H9 (cell line): ENCODE data around the gene RPS21. TPM values are rescaled to one million over a fixed set of nuclear protein-coding genes. Genes with fewer than 3 reads are reported as not detected.
A peak's percentile ranks its signal among the peaks of the same experiment; 100 is the strongest.

Experiments
- DNase-seq: peaks from one replicate; pipeline ENCODE4 v3.0.0-alpha.2; 2017
- H2AFZ ChIP-seq: one replicate; pipeline ENCODE4 v1.6.1; 2013; ENCODE audit warnings: mild to moderate bottlenecking, low read length, control low read depth, moderate library complexity
- H2AK5ac ChIP-seq: 2 replicates; pipeline ENCODE4 v1.6.1; 2013; ENCODE audit warnings: low read length, control low read depth, mixed read lengths; ENCODE audit not compliant: insufficient read length
- H2BK120ac ChIP-seq: one replicate; pipeline ENCODE4 v1.6.1; 2013; ENCODE audit warnings: low read depth, mild to moderate bottlenecking, low read length, control low read depth, inconsistent platforms; ENCODE audit not compliant: poor library complexity, severe bottlenecking
- H2BK12ac ChIP-seq: 2 replicates; pipeline ENCODE4 v1.6.1; 2013; ENCODE audit warnings: low read length, control low read depth, mixed read lengths, low read depth; ENCODE audit not compliant: insufficient read length
- H2BK15ac ChIP-seq: 2 replicates; pipeline ENCODE4 v1.6.1; 2013; ENCODE audit warnings: low read depth, low read length, control low read depth
- H2BK20ac ChIP-seq: one replicate; pipeline ENCODE4 v1.6.1; 2013; ENCODE audit warnings: low read depth, mild to moderate bottlenecking, low read length, control low read depth, inconsistent platforms; ENCODE audit not compliant: poor library complexity, severe bottlenecking
- H2BK5ac ChIP-seq: 2 replicates; pipeline ENCODE4 v1.6.1; 2013; ENCODE audit warnings: low read length, control low read depth, mixed read lengths; ENCODE audit not compliant: insufficient read length
- H3K14ac ChIP-seq: 2 replicates; pipeline ENCODE4 v1.6.1; 2013; ENCODE audit warnings: low read length, control low read depth; ENCODE audit not compliant: insufficient read depth
- H3K18ac ChIP-seq: 2 replicates; pipeline ENCODE4 v1.6.1; 2013; ENCODE audit warnings: low read depth, mild to moderate bottlenecking, mixed read lengths, low read length, control low read depth; ENCODE audit not compliant: insufficient read length
- H3K23ac ChIP-seq: 2 replicates; pipeline ENCODE4 v1.6.1; 2013; ENCODE audit warnings: low read length, control low read depth, mixed read lengths, low read depth; ENCODE audit not compliant: insufficient read length
- H3K23me2 ChIP-seq: 2 replicates; pipeline ENCODE4 v1.6.1; 2013; ENCODE audit warnings: low read depth, mild to moderate bottlenecking, mixed read lengths, low read length, control low read depth; ENCODE audit not compliant: insufficient read length, poor library complexity, severe bottlenecking
- H3K27ac ChIP-seq: 2 replicates; pipeline ENCODE4 v1.5.1; 2013; ENCODE audit warnings: low read length, control low read depth, mixed read lengths, low read depth; ENCODE audit not compliant: insufficient read length
- H3K27me3 ChIP-seq: 2 replicates; pipeline ENCODE4 v1.6.1; 2013; ENCODE audit warnings: low read length, control low read depth, inconsistent platforms; ENCODE audit not compliant: insufficient read depth
- H3K4ac ChIP-seq: 2 replicates; pipeline ENCODE4 v1.6.1; 2013; ENCODE audit warnings: low read depth, mild to moderate bottlenecking, control low read depth, inconsistent platforms, low read length, moderate library complexity
- H3K4me1 ChIP-seq: 2 replicates; pipeline ENCODE4 v1.6.1; 2013; ENCODE audit warnings: low read length, control low read depth, inconsistent platforms; ENCODE audit not compliant: insufficient read depth
- H3K4me2 ChIP-seq: 2 replicates; pipeline ENCODE4 v1.6.1; 2013; ENCODE audit warnings: low read length, control low read depth, mixed read lengths; ENCODE audit not compliant: insufficient read length, insufficient read depth
- H3K56ac ChIP-seq: 2 replicates; pipeline ENCODE4 v1.6.1; 2013; ENCODE audit warnings: low read depth, mild to moderate bottlenecking, mixed read lengths, low read length, control low read depth; ENCODE audit not compliant: insufficient read length
- H3K79me1 ChIP-seq: 2 replicates; pipeline ENCODE4 v1.6.1; 2013; ENCODE audit warnings: low read depth, mild to moderate bottlenecking, moderate library complexity, low read length, control low read depth, inconsistent platforms; ENCODE audit not compliant: insufficient read depth, poor library complexity, severe bottlenecking
- H3K79me2 ChIP-seq: 2 replicates; pipeline ENCODE4 v1.6.1; 2013; ENCODE audit warnings: low read length, control low read depth, inconsistent platforms; ENCODE audit not compliant: insufficient read depth
- H3K9ac ChIP-seq: 2 replicates; pipeline ENCODE4 v1.6.1; 2013; ENCODE audit warnings: low read length, control low read depth, mixed read lengths; ENCODE audit not compliant: insufficient read length; ENCODE audit errors: extremely low read depth
- H3K9me3 ChIP-seq: one replicate; pipeline ENCODE4 v1.6.1; 2013; ENCODE audit warnings: low read depth, low read length, inconsistent platforms; ENCODE audit not compliant: control insufficient read depth
- H3T11ph ChIP-seq: one replicate; pipeline ENCODE4 v1.6.1; 2013; ENCODE audit warnings: mild to moderate bottlenecking, low read length, control low read depth, inconsistent platforms
- H4K20me1 ChIP-seq: one replicate; pipeline ENCODE4 v1.6.1; 2013; ENCODE audit not compliant: control insufficient read depth, insufficient read length, insufficient read depth
- H4K5ac ChIP-seq: 2 replicates; pipeline ENCODE4 v1.6.1; 2013; ENCODE audit warnings: low read depth, mild to moderate bottlenecking, mixed read lengths, low read length, control low read depth; ENCODE audit not compliant: insufficient read length
- H4K8ac ChIP-seq: replicated peaks from 2 replicates; pipeline ENCODE4 v1.6.1; 2013; ENCODE audit warnings: low read length, control low read depth, mixed read lengths, low read depth; ENCODE audit not compliant: insufficient read length
- H4K91ac ChIP-seq: 2 replicates; pipeline ENCODE4 v1.6.1; 2013; ENCODE audit warnings: low read depth, mild to moderate bottlenecking, moderate library complexity, mixed read lengths, low read length, control low read depth; ENCODE audit not compliant: insufficient read length
- H3K27ac Mint-ChIP-seq, 3 experiments: 2 replicates in 2 of 3; 3 replicates in 1 of 3; pipeline ENCODE4 v1.8.0; 2020 to 2021; ENCODE audit warnings: mixed read lengths in 3 of 3, mild to moderate bottlenecking in 1 of 3, moderate library complexity in 1 of 3
- H3K27me3 Mint-ChIP-seq: 2 replicates; pipeline ENCODE4 v1.8.0; 2021; ENCODE audit warnings: low read depth, mild to moderate bottlenecking, moderate library complexity, mixed read lengths
- H3K36me3 Mint-ChIP-seq, 3 experiments: 2 replicates in 2 of 3; 3 replicates in 1 of 3; pipeline ENCODE4 v1.8.0; 2020 to 2021; ENCODE audit warnings: low read depth in 3 of 3, mixed read lengths in 3 of 3; ENCODE audit not compliant: insufficient read depth in 1 of 3
- H3K4me1 Mint-ChIP-seq, 2 experiments: 2 replicates each; pipeline ENCODE4 v1.8.0; 2020; ENCODE audit warnings: mixed read lengths in 2 of 2
- H3K4me3 Mint-ChIP-seq, 2 experiments: 2 replicates in 1 of 2; 3 replicates in 1 of 2; pipeline ENCODE4 v1.8.0; 2020 to 2021; ENCODE audit warnings: mild to moderate bottlenecking in 2 of 2, mixed read lengths in 2 of 2, moderate library complexity in 1 of 2
- H3K9me3 Mint-ChIP-seq, 2 experiments: 2 replicates in 1 of 2; 3 replicates in 1 of 2; pipeline ENCODE4 v1.8.0; 2020; ENCODE audit warnings: mild to moderate bottlenecking in 2 of 2, mixed read lengths in 2 of 2, moderate library complexity in 1 of 2
- WGBS: extraction: QIAGEN DNeasy Blood & Tissue Kit; methylation state at CpG from one replicate; pipeline ENCODE4 v1.1.7; 2013; ENCODE audit warnings: missing lambda C conversion rate, low lambda C conversion rate, mixed read lengths; ENCODE audit not compliant: insufficient read length; ENCODE audit errors: extremely low coverage; 5-methylcytosine and 5-hydroxymethylcytosine counted together
- total RNA-seq: library from RNA; stranded (reverse); gene quantifications from 2 replicates; pipeline ENCODE4 v1.2.1, GENCODE V29; 2021
- TF ChIP-seq, protein P1 (sequence below): fragments of 200-600 bp; sonication (generic); conservative IDR thresholded peaks from 3 replicates; pipeline ENCODE4 v1.8.0; 2021; ENCODE audit warnings: antibody characterized with exemption, mild to moderate bottlenecking

Gene RPS21
- total RNA-seq, 1 experiment from 2014 or later = 1,715 TPM

DNA sequence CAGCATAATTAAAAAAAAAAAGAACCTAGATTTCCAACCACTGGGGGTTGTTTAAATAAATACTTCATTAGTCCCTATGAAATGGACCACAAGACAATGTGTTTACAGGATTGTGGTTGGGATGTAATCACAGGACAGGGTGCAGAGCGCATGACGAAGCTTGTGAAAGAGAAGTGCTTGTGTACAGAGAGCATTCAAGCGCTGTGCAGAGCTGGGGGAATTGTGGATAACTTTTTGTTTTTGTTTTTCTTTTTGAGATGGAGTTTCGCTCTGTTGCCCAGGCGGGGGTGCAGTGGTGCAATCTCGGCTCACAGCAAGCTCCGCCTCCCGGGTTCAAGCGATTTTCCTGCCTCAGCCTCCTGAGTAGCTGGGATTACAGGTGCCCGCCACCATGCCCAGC, 42.1 kb upstream of the RPS21 start:
- no peak overlapping the region for H3T11ph ChIP-seq
- H3K56ac ChIP-seq = no peak overlapping the region
- H3K27me3 Mint-ChIP-seq = no peaks in the 10 kb centered on the region; the same call in 1 of the 2 replicates
- H2BK20ac ChIP-seq = no peak overlapping the region
- H3K4me1 Mint-ChIP-seq = no peaks in the 10 kb centered on the region
- H2AFZ ChIP-seq = no peak overlapping the region
- H3K23ac ChIP-seq = no peak overlapping the region
- no peak overlapping the region for H4K8ac ChIP-seq
- no peak overlapping the region for H4K5ac ChIP-seq
- H3K9me3 Mint-ChIP-seq = peaks cover 9 to 12% of the 10 kb centered on the region in 2 experiments
- no peak overlapping the region for H2AK5ac ChIP-seq
- H3K79me1 ChIP-seq = no peaks in the 10 kb centered on the region
- H2BK15ac ChIP-seq = no peak overlapping the region
- H4K91ac ChIP-seq = no peak overlapping the region
- H3K4me1 ChIP-seq = no peaks in the 10 kb centered on the region
- no peaks in the 10 kb centered on the region for H3K79me2 ChIP-seq
- no peaks in the 10 kb centered on the region for H4K20me1 ChIP-seq
- H3K4me2 ChIP-seq = no peak overlapping the region
- H2BK5ac ChIP-seq = no peak overlapping the region
- H2BK12ac ChIP-seq = no peak overlapping the region
- peak overlapping the region in 1 of 3 experiments; percentile 71; a peak in 1 of 7 replicates for H3K27ac Mint-ChIP-seq
- H3K27me3 ChIP-seq = no peaks in the 10 kb centered on the region
- TF ChIP-seq, protein P1, sequence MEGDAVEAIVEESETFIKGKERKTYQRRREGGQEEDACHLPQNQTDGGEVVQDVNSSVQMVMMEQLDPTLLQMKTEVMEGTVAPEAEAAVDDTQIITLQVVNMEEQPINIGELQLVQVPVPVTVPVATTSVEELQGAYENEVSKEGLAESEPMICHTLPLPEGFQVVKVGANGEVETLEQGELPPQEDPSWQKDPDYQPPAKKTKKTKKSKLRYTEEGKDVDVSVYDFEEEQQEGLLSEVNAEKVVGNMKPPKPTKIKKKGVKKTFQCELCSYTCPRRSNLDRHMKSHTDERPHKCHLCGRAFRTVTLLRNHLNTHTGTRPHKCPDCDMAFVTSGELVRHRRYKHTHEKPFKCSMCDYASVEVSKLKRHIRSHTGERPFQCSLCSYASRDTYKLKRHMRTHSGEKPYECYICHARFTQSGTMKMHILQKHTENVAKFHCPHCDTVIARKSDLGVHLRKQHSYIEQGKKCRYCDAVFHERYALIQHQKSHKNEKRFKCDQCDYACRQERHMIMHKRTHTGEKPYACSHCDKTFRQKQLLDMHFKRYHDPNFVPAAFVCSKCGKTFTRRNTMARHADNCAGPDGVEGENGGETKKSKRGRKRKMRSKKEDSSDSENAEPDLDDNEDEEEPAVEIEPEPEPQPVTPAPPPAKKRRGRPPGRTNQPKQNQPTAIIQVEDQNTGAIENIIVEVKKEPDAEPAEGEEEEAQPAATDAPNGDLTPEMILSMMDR = no peak
- H2BK120ac ChIP-seq = no peak overlapping the region
- H3K18ac ChIP-seq = no peak overlapping the region
- H3K36me3 Mint-ChIP-seq = peaks cover 28 to 82% (median 76%) of the 10 kb centered on the region in 3 experiments
- no peaks in the 10 kb centered on the region for H3K23me2 ChIP-seq
- no peak overlapping the region for H3K9ac ChIP-seq
- H3K27ac ChIP-seq = no peak overlapping the region
- H3K9me3 ChIP-seq = no peaks in the 10 kb centered on the region
- no CpG with 5 or more reads among the region's 10 CpGs for WGBS
- no peak overlapping the region for H3K4me3 Mint-ChIP-seq
- H3K14ac ChIP-seq = no peak overlapping the region
- H3K4ac ChIP-seq = no peak overlapping the region
- DNase-seq = no peak
